Measurements from ENCODE around the gene RNF187. TPM values are rescaled to one million over a fixed set of nuclear protein-coding genes. Genes with fewer than 3 reads are reported as not detected.
A peak's percentile ranks its signal among the peaks of the same experiment; 100 is the strongest.

The RNF187 gene
- total RNA-seq, 2 donors from 2014 or later, result 39.5 to 155 TPM

- no peak for ATAC-seq
- DNase-seq (ENCODE audit: low spot score in 2 of 2), result no peak
- no peaks in the 10 kb centered on the region for H3K9me3 Mint-ChIP-seq
- no peaks in the 10 kb centered on the region for H3K36me3 Mint-ChIP-seq
- H3K27ac Mint-ChIP-seq, result peak overlapping the region in 1 of 2 donors; percentile 34
Measured at GRCh38 chr1:228511546-228512445, 24.6 kb downstream of the RNF187 start.

- Mint-ChIP-seq H3K27ac (no peak overlapping the region), H3K36me3 (no peaks in the 10 kb centered on the region), H3K9me3 (no peaks in the 10 kb centered on the region)
- ATAC-seq (peak in 1 of 2 donors; percentile 20), DNase-seq (ENCODE audit: low spot score in 2 of 2) (no peak)
Measured at GRCh38 chr1:228512781-228513198, 25.6 kb downstream of the RNF187 start.

GRCh38 chr1:228513236-228513900 lies 26.2 kb downstream of the RNF187 start:
- no peaks in the 10 kb centered on the region for H3K36me3 Mint-ChIP-seq
- ATAC-seq (no peak), DNase-seq (ENCODE audit: low spot score in 2 of 2) (no peak)
- no peaks in the 10 kb centered on the region for H3K9me3 Mint-ChIP-seq
- no peak overlapping the region for H3K27ac Mint-ChIP-seq

- H3K9me3 Mint-ChIP-seq, result no peaks in the 10 kb centered on the region
- no peaks in the 10 kb centered on the region for H3K36me3 Mint-ChIP-seq
- DNase-seq (ENCODE audit: low spot score in 2 of 2) (no peak), ATAC-seq (no peak)
- H3K27ac Mint-ChIP-seq, result no peak overlapping the region
Measured at GRCh38 chr1:228514421-228514820, 27.2 kb downstream of the RNF187 start.

GRCh38 chr1:228515200-228515834 lies 28.1 kb downstream of the RNF187 start:
- Mint-ChIP-seq H3K27ac (no peak overlapping the region), H3K36me3 (no peaks in the 10 kb centered on the region), H3K9me3 (no peaks in the 10 kb centered on the region)
- peak in 1 of 2 donors; percentile 58 for ATAC-seq
- DNase-seq (ENCODE audit: low spot score in 2 of 2), result no peak

GRCh38 chr1:228517655-228518054 lies 30.5 kb downstream of the RNF187 start:
- Mint-ChIP-seq H3K36me3 (no peaks in the 10 kb centered on the region), H3K9me3 (no peaks in the 10 kb centered on the region), H3K27ac (no peak overlapping the region)
- no peak for ATAC-seq
- no peak for DNase-seq (ENCODE audit: low spot score in 2 of 2)

GRCh38 chr1:228527596-228527995 lies 40.4 kb downstream of the RNF187 start:
- Mint-ChIP-seq H3K9me3 (peaks cover 0 to 10% of the 10 kb centered on the region in 2 donors), H3K27ac (no peak overlapping the region), H3K36me3 (peaks cover 0 to 10% of the 10 kb centered on the region in 2 donors)
- DNase-seq (ENCODE audit: low spot score in 2 of 2) (no peak), ATAC-seq (no peak)

- Mint-ChIP-seq H3K36me3 (peaks cover 0 to 14% of the 10 kb centered on the region in 2 donors), H3K27ac (no peak overlapping the region), H3K9me3 (peaks cover 0 to 6% of the 10 kb centered on the region in 2 donors)
- no peak for DNase-seq (ENCODE audit: low spot score in 2 of 2)
- ATAC-seq, result no peak
Measured at GRCh38 chr1:228528612-228529011, 41.4 kb downstream of the RNF187 start.

GRCh38 chr1:228530086-228530758 lies 43.0 kb downstream of the RNF187 start:
- no peak overlapping the region for H3K27ac Mint-ChIP-seq

GRCh38 chr1:228530951-228531731 lies 44.0 kb downstream of the RNF187 start:
- peak in 1 of 2 donors; percentile 38 for DNase-seq (ENCODE audit: low spot score in 2 of 2)
- no peak for ATAC-seq
- H3K36me3 Mint-ChIP-seq, result peaks cover 0 to 15% of the 10 kb centered on the region in 2 donors
- H3K9me3 Mint-ChIP-seq, result peaks cover 0 to 7% of the 10 kb centered on the region in 2 donors
- no peak overlapping the region for H3K27ac Mint-ChIP-seq

More at GRCh38 chr1:228530086-228530758, 43.0 kb downstream of the RNF187 start:
- ATAC-seq, result no peak
- Mint-ChIP-seq H3K36me3 (peaks cover 0 to 7% of the 10 kb centered on the region in 2 donors), H3K9me3 (peaks cover 0 to 5% of the 10 kb centered on the region in 2 donors)
- peak in 1 of 2 donors; percentile 7 for DNase-seq (ENCODE audit: low spot score in 2 of 2)

- peak in 1 of 2 donors; percentile 3 for DNase-seq (ENCODE audit: low spot score in 2 of 2)
- no peak for ATAC-seq
- Mint-ChIP-seq H3K9me3 (peaks cover 0 to 15% of the 10 kb centered on the region in 2 donors), H3K36me3 (peaks cover 0 to 11% of the 10 kb centered on the region in 2 donors), H3K27ac (no peak overlapping the region)
Measured at GRCh38 chr1:228538831-228539230, 51.6 kb downstream of the RNF187 start.

GRCh38 chr1:228540161-228540917 lies 53.2 kb downstream of the RNF187 start:
- ATAC-seq (no peak), DNase-seq (ENCODE audit: low spot score in 2 of 2) (peak in 1 of 2 donors; percentile 20)
- peaks cover 0 to 11% of the 10 kb centered on the region in 2 donors for H3K36me3 Mint-ChIP-seq
- peaks cover 0 to 15% of the 10 kb centered on the region in 2 donors for H3K9me3 Mint-ChIP-seq
- no peak overlapping the region for H3K27ac Mint-ChIP-seq

- ATAC-seq (no peak), DNase-seq (ENCODE audit: low spot score in 2 of 2) (peak in 1 of 2 donors; percentile 40)
- Mint-ChIP-seq H3K27ac (no peak overlapping the region), H3K9me3 (peaks cover 0 to 7% of the 10 kb centered on the region in 2 donors), H3K36me3 (no peaks in the 10 kb centered on the region)
Measured at GRCh38 chr1:228541725-228542124, 54.5 kb downstream of the RNF187 start.

GRCh38 chr1:228542376-228542775 lies 55.2 kb downstream of the RNF187 start:
- H3K36me3 Mint-ChIP-seq, result no peaks in the 10 kb centered on the region
- no peak for DNase-seq (ENCODE audit: low spot score in 2 of 2)
- H3K9me3 Mint-ChIP-seq, result peaks cover 0 to 7% of the 10 kb centered on the region in 2 donors
- H3K27ac Mint-ChIP-seq, result no peak overlapping the region
- ATAC-seq, result no peak

GRCh38 chr1:228542981-228543380 lies 55.8 kb downstream of the RNF187 start:
- ATAC-seq (no peak), DNase-seq (ENCODE audit: low spot score in 2 of 2) (peak in 1 of 2 donors; percentile 9)
- Mint-ChIP-seq H3K36me3 (no peaks in the 10 kb centered on the region), H3K27ac (no peak overlapping the region), H3K9me3 (peaks cover 0 to 6% of the 10 kb centered on the region in 2 donors)
